HG02759 (cell line): Measurements from ENCODE around the gene RBM20.
"Not testable (repeated sequence)": the region's sequence is repeated elsewhere in the genome, so short reads cannot be mapped to it uniquely, and the experiment has no call there.

Source experiments
- ATAC-seq: cut with Tn5 transposase; IDR thresholded peaks from one replicate; pipeline ENCODE4 v1.9.1; 2021; ENCODE audit warnings: mild to moderate bottlenecking, moderate library complexity; ENCODE audit not compliant: unreplicated experiment

The RBM20 gene

DNA sequence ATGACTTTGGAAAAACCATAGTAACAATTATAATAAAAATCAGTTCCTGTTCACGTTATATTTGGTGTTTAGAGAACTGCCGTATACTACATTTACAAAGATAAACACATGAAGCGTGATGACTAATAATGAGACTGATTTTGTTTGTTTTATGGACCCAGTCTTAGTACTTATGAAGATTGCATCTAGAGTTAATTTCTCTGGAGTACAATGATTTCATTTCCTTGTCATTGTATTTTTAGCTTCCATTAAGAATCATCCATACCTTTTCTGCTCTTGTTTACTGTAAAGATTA is 2.9 kb downstream of the RBM20 start:
- no peak for ATAC-seq

- no peak for ATAC-seq
Observed at GRCh38 chr10:110648692-110649346, 4.7 kb downstream of the RBM20 start.

DNA sequence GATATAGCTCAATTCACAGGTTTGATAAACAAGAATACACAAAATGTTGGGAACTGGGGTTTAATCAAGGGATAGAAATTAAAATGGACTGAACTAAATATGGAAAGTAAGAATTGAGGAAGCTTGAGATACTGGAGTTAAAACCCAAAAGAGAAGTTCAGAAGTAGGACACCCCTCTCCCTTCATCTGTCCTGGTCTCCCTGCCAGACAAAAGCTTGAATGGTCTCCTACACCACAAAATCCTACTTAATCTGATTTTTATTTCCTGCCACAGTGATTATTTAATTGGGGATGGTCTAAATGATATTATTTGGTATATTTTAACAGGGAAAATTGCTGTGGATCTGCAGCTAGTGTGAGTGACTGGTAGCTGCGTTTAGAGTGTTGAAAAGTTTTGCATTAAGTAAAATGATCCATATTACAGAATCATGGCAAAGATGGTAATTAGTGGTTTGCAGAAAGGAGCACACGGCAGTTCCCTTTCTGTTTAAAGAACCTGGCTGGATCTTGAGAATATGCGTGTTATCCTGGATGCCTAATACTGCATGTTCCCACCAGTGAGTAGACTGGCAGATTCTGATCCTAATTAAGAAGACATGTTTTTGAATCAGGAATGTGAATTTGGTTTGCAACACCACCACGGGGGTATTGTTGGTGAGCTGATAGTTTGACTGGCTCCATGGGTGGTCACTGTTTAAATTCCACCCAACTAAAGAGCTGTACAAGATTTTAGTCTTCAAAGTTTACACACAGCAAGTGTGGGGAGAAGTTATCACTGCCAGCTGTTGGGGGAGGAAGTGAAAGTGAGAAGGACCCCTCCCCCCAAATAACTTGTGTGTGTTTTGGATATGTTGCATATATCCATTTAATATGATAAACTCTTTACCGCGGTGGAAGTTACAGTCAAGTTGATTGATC is 5.5 kb downstream of the RBM20 start:
- no peak for ATAC-seq

DNA sequence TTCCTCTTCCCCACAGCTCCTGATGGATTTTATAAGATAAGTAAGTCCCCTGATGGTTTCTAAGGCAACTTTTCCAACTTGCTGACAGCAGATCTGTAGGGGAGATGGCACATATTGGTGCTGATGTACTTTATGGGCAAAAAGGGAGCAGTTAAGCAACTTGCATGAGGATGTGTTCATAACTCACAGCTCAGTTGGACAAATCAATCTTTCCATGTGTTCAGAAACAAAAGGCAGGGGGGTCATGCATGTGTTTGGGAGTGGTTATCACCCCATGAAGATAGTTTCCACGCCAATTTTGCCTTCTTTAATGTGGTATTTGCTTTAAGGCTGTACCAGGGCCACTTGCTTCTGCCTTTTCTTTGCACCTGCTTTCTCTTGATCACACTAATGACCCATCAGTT is 6.1 kb downstream of the RBM20 start:
- no peak for ATAC-seq

DNA sequence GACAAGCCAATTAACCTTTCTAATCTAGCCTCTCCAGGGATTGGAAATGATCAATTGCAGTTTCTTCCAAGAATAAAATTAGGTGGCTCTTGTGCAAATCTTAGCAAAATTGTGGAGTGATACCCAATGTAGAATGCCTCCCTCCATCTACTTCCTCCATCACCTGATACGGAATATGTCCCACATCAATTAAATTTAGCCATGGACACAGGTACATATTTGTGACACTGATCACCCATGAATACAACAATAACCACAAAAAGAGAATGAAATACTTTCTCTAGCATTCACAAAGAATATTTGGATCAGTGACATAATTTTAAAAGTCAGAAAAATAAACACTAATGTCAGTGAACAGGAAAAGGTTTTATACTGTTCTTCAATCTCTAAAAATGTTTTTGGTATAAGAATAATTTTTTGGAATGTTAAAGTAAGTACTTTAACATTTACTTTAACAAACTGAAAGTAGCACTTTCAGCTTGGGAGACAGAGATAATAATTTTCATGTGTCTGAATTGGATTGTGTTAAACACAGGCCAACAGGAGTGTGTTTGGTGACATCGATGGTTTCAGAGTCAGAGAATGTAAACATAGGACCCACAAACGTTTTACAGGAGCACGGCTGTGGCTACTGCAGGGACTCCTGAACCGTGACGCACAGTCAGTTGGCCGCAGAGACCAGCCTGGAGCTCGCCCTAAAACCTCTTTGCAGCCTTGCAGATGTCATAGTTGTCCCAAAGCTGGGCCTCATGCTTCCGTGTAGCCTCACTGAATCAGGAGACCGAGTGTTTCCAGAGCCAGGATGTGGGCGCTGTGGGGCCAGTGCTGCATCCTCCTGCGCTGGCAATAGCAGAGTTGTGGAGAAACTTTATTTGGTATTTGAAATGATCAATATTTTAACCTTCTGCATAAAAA is 7.2 kb downstream of the RBM20 start:
- peak; percentile 89 for ATAC-seq

GRCh38 chr10:110652475-110653118 is 8.5 kb downstream of the RBM20 start:
- no peak for ATAC-seq

- no peak for ATAC-seq
Observed at GRCh38 chr10:110655320-110655719, 11.2 kb downstream of the RBM20 start.

DNA sequence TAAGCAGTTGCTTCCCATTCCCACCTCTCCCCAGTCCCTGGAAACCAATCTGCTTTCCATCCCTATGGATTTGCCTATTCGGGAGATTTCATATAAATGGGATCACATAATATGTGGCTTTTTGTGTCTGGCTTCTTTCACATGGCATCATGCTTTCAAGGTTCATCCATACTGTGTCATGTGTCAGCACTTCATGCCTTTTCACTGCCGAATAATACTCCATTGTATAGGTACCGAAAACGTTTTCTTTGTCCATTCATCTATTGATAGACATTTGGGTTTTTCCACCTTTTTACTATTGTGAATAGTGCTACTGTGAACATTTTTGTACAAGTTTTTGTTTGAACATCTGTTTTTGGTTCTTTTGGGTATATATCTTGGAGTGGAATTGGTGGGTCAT is 12.5 kb downstream of the RBM20 start:
- ATAC-seq, result no peak

DNA sequence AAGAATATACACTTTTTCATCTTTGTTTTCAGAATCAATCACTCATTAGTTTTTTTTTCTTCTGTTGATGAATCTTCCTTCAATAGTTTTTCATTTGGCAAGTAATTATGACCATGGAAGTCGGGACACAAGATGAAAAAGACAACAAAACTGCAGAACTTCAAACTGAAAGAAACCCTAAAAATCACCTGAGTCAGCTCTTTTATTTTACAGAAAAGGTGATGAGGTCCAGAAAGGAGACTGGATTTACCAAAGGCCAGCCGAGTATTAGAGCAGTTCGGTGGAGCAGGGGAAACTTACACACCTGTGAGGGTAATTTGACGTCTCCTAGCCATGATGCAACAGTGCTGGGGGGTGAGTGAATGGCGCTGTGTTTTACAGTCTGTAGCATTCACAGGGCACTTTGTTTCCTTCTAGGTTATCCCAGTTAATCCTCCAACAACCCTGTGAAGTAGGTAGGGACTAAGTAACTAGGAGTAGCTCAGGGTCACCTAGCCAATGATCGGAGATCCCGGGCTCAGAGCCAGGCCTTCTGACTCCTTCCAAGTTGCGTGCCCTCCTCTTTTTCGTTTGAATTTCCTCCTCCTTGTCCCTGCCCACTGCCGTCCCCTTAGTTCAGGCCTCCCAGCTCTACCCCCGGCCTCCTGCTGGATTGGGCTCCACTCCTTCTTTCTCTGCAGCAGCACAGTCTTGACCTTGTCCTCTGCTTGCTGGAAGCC is 14.0 kb downstream of the RBM20 start:
- no peak for ATAC-seq

DNA sequence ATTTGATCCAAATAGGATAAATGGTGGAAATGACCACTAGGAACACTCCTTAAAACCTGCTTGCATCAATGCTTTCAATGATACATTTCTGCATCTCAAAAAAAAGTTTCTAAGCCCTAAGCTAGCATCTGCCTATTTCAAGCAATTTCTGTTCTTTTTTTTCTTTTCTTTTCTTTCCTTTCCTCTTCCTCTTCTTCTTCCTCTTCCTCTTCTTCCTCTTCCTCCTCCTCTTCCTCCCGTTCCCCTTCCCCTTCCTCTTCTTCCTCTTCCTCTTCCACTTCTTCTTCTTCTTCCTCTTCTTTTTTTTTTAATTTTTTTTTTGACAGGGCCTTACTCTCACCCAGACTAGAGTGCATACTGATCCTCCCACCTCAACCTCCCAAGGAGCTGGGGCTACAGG is 15.4 kb downstream of the RBM20 start:
- no peak for ATAC-seq

GRCh38 chr10:110660289-110660688 is 16.2 kb downstream of the RBM20 start:
- ATAC-seq, result not testable (repeated sequence)

- no peak for ATAC-seq
Observed at GRCh38 chr10:110661292-110661691, 17.2 kb downstream of the RBM20 start.

DNA sequence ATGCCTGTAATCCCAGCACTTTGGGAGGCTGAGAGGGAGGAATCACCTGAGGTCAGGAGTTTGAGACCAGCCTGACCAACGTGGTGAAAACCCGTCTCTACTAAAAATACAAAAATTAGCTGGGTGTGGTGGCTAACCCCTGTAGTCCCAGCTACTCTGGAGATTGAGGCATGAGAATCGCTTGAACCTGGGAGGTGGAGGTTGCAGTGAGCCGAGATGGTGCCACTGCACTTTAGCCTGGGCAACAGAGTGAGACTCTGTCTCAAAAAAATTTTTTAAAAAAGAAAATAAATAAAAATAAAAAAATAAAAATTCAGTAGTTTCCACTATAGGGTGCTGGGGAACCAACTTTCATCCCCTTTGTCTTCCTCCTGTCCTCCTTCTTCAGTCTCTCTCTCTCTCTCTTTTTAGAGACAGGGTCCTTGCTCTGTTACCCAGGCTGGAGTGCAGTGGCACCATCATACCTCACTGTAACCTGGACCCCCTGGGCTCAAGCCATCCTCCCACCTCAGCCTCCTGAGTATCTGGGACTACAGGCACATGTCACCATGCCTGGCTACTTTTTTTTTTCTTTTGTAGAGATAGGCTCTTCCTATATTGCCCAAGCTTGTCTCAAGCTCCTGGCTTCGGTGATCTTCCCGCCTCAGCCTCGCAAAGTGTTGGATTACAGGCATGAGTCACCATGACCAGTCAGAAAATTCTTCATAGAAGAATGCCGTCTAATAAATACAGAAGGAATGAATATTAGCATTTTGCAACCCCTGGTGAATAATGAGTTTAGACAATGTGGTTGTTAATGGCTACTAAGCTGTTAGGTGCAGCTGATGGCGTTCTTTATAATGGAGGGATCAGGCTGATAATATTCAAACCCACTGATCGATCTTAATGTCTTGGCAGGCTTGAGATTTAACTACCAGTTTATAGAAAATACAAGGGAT is 20.6 kb downstream of the RBM20 start:
- ATAC-seq, result no peak

- not testable (repeated sequence) for ATAC-seq
Observed at GRCh38 chr10:110666259-110666658, 22.1 kb downstream of the RBM20 start.

DNA sequence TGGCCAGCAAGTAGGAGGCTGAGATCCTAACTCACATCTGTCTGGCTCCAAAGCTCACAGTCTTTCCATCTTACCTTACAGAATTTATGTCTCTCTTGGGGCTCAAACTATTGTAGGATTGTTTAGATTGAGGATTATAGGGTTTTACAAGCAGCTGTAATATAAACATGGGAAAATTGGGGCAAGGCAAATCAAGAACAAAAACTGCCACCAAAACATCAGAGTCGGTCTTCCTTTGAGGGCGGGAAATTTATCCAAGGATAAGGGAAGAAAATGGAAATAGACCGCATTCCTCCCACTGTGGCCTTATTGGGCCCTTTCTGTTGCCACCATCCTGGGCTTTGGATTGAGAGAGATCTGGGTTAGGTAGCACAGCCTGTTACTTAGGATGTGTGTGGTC is 22.5 kb downstream of the RBM20 start:
- ATAC-seq, result no peak

DNA sequence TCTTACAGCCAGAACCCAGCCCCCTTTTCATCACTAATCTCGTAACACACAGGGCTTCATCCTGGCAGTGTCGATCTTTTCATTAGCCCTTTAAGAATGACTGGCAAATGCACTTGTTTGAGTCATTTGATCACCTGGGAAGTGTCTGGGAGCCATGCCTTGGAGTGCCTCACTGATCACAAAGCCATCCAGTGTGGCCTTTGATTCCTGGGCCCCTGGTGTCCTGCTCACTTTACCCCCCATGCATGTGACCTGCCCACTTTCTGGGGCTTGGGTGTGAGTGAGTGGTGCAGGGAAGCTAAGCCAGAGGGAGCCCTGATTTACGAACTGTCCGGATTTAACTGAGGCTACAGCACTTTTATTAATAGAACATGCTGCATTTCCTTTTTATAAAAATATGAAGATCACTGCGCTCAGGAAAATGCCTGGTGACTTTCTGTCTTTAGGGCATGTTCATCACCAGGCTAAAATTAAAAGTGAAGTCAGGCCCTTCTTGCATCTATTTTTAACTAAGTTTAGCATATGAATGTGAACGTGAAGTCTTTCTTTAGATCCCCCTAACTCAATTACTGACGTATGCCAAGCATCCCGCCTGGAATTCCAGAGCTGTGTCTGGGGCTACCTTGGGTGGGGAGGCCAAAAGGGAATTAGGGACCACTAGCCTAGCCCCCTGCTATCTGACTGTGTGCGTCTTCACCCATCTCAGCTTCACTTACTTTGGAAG is 23.6 kb downstream of the RBM20 start:
- no peak for ATAC-seq

- no peak for ATAC-seq
Observed at GRCh38 chr10:110668443-110668842, 24.3 kb downstream of the RBM20 start.

DNA sequence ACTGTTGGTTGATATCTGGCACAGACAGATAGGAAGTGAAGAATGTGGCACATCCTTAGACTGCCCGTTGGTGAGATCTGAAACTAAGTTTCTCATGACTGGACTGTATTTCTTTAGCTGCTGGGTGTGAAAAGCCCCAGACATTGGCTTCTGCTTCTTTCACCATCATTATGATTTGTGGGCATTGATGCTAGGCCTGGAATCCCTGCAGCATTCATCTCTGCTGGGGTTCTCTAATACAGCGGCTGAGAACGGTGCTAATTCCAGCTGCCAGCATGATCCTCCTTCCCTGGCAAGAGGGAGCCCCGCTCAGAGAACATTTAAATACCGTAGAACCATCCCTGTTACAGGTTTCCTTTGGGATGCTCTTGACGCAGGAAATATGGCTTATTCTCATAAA is 26.2 kb downstream of the RBM20 start:
- no peak for ATAC-seq
